Adrenal gland (tissue), 5 donors: ENCODE data around the gene EPS8L2.

ENCODE experiments used
- POLR2A ChIP-seq, 2 donors: fragments of 450-650 bp; IDR thresholded peaks; one replicate each; pipeline ENCODE4 v1.6.1; 2017; ENCODE audit warnings: antibody characterized with exemption in 2 of 2, mild to moderate bottlenecking in 2 of 2, moderate library complexity in 1 of 2
- TF ChIP-seq, protein P1 (sequence below), 6 experiments: fragments of 450-650 bp in 4 of 6; fragments of 200-600 bp in 2 of 6; sonication (generic) in 1 of 6; IDR thresholded peaks; 1 replicate in 5 of 6; 2 replicates in 1 of 6; pipeline versions ENCODE4 v1.5.1 to v1.8.0; 2016 to 2021; ENCODE audit warnings: antibody characterized with exemption in 6 of 6, mild to moderate bottlenecking in 2 of 6, moderate library complexity in 1 of 6
- donor health status: DM: no; HTN: no; CAD: no.

GRCh38 chr11:773830-774229, 67.8 kb downstream of the EPS8L2 start:
- TF ChIP-seq, protein P1, sequence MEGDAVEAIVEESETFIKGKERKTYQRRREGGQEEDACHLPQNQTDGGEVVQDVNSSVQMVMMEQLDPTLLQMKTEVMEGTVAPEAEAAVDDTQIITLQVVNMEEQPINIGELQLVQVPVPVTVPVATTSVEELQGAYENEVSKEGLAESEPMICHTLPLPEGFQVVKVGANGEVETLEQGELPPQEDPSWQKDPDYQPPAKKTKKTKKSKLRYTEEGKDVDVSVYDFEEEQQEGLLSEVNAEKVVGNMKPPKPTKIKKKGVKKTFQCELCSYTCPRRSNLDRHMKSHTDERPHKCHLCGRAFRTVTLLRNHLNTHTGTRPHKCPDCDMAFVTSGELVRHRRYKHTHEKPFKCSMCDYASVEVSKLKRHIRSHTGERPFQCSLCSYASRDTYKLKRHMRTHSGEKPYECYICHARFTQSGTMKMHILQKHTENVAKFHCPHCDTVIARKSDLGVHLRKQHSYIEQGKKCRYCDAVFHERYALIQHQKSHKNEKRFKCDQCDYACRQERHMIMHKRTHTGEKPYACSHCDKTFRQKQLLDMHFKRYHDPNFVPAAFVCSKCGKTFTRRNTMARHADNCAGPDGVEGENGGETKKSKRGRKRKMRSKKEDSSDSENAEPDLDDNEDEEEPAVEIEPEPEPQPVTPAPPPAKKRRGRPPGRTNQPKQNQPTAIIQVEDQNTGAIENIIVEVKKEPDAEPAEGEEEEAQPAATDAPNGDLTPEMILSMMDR (IDR thresholded peaks at IDR 0.05): no peak
- TF ChIP-seq POLR2A (IDR thresholded peaks at IDR 0.05): no peak
